DMS53 treated with DMSO at 0.1 percent for 48 hours (cell line): Measurements from ENCODE around the gene FAN1.
"Not testable (repeated sequence)": the region's sequence is repeated elsewhere in the genome, so short reads cannot be mapped to it uniquely, and the experiment has no call there.

Experiments used
- DNase-seq: peaks from one replicate; lab custom pipeline; 2025; ENCODE audit not compliant: unreplicated experiment; lab: John Stamatoyannopoulos, UW

Gene FAN1

DNA sequence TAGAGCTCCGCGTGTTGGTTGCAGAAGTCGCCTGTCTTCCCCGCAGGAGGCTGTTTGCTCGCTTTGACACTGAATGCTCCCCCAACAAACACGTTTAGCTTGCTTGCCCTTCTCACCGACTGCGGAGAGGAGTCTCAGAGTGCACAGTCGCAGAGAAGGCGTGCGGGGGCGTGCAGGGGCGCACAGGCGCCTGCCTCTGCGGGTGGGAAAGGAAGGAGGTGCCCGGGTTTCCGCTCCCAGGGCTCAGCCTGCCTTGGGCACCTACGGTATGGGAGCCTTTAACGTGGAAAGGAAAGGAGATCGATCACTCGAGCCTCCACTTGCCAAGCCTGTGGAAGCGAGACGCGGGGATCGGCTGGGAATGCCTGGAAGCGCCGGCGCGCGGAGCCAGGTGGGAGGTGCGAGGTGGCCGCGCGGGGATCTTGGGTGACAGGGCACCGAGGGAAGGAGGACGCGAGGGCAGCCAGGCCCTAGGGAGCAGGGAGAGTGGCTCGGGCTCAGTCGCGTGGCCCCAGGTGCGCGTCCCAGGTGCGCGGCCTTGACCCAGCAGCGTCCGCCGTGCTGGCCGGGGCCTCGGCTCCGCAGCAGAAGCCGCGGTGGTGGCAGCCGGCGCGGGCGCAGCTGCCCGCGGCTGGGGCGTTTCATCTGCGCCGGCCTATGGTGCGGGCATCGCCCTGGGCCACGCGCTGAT is at the start of gene FAN1:
TSS of gene FAN1 (plus strand) at position 419 of the 691 bp plus-strand sequence. CDS start 749 bp downstream, outside the sequence.
- DNase-seq: peak; percentile 79

DNA sequence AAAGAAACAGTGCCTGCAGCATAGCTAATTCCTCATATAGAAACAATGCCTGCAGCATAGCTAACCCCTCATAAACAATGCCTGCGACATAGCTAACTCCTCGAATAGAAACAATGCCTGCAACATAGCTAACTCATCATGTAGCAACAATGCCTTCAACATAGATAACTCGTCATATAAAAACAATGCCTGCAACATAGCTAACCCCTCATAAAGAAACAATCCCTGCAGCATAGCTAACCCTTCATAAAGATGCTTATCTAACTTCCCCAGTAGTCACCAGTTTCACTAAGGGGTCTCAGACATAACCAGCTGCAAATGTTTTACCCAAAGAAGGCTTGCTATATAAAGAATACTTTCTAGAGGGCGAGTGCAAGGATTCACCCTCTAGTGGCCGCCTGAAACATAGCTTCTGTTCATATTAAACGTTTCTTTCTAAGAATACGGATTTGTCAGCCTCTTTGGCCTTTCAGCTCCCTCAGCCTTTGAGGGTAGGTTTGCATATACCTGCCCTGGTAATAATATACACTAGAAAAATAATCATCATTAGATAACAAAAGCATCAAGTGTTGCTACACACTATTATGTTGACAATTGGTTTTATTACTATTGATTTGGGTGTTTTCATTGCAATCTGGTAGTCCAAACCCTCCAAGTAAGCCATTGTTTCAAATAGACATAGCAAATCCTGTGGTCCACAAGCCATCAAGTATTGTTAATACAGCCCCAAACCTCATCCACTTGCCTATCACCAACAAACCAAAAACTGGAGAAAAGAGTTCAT is 44.4 kb upstream of the FAN1 start:
- no peak for DNase-seq

DNA sequence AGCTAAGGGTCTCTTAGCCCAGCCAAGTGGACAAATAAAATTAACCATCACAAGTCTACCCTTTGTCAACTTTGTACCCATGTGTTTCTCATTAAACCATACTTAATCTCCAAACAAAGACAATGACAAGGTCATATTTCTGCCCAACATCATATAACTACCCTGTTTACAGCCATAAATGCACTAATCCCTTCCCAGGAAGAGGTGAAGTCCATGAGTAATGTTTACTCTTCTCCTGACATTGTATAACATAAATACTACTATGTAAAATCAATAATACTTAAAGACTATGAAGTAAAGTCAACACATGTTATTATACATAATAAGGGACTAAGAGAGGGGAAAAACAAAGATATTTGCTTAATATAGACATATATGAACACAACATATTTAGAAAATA is 38.5 kb upstream of the FAN1 start:
- DNase-seq: peak; percentile 50

DNA sequence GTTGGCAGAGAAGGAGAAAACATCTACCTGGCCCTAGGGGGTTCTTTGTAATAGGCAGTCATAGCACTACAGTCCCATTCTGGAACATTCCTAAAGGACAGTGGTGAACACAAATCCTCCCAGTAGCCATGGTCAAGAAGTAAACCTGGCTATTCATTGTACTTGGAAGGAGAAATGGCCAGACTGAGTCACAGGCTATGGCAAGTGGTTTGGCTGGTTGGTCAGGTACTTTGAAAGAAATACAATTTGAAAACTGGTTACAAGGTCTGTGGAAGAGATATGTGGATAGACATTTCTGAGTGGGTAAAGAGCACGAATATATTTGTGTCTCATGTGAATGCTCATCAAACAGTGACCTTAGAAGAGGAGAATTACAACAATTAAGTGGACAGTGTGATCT is 33.0 kb upstream of the FAN1 start:
- no peak for DNase-seq

DNA sequence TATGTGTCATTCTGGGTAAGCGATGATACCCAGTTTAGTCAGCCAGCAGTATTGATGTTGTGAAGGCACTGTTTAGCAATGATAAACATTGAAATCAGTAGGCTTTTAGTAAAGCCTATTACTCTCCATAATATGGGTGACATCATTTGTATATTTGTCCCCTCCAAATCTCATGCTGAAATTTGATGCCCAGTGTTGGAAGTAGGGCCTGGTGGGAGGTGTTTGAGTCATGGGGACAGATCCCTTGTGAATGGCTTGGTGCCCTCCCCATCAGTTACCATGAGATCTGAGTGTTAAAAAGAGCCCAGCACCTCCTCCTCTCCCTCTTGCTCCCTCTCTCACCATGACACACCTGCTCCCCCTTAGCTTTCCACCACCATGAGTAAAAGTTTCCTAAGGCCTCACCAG is 31.4 kb upstream of the FAN1 start:
- DNase-seq: no peak

DNA sequence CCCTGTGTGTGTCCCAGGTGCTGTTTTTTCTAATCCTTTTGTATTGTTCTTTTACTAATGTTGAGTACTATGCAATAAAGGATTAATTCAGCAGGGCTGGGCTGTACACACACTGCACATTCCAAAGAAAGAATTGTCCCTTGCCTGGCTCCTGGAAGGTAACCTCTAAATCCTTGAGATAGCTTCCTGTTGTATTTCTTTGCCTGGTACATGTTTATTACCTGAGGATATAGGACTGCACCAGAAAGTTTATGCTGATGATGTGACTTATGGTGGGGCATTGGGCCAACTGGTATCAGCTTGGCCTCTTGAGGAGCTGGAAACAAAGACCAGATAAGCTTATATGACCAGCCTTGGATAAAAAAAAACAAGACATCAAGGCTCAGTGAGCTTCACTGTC is 26.6 kb upstream of the FAN1 start:
- DNase-seq: no peak

DNA sequence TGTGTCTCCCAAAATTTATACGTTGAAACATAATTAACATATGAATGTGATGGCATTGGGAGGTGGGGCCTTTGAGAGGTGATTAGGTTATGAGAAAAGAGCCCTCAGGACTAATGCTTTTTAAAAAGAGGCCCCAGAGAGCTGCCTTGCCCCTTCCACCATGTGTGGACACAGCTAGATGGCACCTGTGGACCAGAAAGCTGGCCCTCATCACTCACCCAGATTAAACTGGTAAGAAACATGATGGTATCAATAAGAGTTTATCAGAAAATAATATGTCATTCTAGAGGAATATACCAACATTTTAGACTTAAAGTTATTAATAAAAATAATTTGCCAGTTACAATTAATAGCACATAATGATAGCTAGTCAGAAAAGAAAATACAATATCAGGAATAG is 25.2 kb upstream of the FAN1 start:
- no peak for DNase-seq

DNA sequence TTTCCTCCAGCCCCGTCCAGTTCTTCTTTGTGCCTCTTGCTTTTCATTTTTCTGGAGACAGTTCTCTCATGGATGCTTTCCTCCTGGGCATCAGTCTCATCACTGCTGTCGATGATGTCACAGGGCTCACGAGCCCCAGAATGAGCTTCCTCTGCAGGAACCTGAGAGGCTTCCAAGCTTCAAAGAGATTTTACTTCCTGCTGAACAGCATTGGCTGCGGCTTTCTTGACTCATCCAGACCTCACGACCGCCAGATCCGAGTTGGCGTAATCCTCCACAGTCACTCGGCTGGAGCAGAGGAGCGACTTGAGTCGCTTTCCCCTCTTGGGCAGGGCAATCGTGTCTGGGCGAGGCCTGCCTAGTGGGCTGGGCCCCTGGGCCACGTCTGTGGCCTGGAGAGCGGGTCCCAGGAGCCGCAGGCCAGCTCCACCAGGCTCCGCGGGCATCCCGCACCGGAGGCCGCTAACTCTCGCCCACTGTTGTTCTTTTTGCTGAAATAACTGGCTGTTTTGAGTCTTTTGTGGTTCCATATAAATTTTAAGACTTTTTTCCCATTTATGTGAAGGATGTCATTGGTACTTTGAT is 20.8 kb upstream of the FAN1 start:
- DNase-seq: no peak

DNA sequence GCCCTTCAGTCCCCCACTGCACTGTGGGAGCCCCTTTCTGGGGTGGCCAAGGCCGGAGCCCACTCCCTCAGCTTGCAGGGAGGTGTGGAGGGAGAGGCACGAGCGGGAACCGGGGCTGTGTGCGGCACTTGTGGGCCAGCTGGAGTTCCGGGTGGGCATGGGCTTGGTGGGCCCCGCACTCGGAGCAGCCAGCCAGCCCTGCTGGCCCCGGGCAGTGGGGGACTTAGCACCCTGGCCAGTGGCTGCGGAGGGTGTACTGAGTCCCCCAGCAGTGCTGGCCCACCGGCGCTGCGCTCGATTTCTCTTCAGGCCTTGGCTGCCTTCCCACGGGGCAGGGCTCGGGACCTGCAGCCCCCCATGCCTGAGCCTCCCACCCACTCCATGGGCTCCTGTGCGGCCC is 20.0 kb upstream of the FAN1 start:
- not testable (repeated sequence) for DNase-seq

DNA sequence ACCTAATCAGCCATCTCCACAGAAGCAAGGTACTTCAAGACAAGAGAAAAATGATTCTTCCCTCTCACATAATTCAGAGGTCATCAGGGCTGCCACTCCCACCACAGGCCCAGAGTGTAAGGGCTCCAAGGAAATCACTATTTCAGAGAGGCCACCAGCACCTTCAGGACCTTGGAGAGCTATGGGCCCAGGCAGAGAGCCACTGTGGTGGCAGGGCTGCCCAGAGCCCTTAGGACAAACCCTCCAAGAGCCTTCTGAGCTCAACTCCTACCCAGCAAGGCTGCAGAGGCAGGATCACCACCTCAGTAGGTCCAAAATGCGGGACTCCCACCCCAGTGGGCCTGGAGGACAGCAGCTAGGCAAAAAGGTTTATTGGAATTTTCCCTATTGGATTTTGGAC is 17.9 kb upstream of the FAN1 start:
- no peak for DNase-seq

DNA sequence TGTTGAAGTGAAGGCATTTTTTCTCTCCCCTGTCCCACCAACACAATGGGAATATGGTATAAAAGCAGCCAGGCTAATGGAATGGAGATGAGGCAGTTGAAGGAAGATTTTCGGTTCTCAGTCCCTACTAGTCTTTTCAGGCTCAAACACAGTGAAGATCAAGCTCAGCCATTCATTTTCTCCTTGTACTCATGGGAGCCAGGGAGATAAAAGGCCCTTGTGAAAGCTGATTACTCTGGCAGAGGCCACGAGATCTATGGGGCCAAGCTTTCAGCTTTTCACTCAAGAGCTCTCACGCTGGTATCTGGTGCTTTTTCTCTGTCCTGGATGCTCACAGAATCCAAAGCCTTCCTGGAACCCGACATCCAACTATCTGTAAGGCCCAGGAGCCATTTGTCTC is 14.5 kb upstream of the FAN1 start:
- no peak for DNase-seq

DNA sequence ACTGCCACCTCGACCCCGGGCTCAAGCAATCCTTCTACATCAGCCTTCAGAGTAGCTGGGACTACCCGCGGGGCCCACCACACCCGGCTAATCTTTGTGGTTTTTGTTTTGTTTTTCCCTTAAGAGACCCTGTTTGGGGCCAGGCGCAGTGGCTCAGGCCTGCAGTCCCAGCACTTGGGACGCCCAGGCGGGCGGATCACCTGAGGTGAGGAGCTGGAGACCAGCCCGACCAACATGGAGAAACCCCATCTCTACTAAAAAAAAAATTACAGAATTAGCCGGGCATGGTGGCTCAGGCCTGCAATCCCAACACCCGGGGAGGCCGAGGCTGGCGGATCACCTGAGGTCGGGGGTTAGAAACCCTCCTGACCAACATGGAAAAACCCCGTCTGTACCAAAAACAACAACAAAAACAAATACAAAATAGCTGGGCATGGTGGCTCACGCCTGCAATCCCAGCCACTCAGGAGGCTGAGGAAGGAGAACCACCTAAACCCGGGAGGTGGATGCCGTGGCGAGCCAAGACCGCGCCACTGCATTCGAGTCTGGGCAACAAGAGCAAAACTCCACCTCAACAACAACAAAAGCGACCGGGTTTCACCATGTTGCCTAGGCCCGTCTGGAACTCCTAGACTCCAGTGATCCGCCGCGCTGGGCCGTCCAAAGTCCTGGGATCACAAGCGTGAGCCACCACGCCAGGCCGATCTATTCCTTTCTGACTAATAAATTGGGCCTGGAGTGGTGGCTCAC is 8.1 kb upstream of the FAN1 start:
- DNase-seq: no peak

DNA sequence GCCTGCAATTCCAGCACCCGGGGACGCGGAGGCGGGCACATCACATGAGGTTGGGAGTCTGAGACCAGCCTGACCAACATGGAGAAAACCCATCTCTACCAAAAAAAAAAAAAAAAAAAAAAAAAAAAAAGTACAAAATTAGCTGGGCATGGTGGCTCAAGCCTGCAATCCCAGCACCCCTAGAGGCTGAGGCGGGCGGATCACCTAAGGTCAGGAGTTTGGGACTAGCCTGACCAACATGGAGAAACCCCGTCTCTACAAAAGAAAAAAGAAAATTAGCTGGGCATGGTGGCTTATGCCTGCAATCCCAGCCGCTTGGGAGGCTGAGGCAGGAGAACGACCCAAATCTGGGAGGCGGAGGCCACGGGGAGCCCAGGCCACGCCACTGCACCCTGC is 7.5 kb upstream of the FAN1 start:
- DNase-seq: no peak

DNA sequence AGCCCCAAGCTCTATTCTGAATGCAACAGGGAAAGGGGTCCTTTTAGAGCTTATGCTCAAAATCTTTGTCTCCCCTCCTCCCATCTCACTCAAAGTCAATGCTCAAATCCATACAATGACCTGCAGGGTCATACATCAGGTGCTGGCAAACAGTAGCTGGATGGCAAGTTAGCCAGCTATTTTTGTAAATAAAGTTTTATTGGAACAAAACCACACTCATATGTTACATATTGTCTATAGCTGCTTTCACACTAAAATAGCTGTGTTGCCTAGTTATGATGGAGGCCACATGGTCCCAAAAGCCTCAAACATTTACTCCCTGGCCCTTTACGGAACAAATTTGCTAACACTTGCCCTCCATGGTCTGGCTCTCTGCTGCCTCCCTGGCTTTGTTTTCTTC is 1.8 kb upstream of the FAN1 start:
- no peak for DNase-seq

DNA sequence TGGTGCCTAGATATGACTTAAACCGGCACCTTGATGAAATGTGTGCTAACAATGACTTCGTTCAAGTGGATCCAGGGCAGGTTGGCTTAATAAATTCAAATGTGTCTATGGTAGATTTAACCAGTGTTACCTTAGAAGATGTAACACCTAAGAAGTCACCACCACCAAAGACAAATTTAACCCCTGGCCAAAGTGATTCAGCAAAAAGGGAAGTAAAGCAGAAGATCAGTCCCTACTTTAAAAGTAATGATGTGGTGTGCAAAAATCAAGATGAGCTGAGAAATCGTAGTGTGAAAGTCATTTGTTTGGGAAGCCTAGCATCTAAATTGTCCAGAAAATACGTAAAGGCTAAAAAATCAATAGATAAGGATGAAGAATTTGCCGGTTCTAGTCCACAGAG is 1.1 kb downstream of the FAN1 start:
- no peak for DNase-seq

DNA sequence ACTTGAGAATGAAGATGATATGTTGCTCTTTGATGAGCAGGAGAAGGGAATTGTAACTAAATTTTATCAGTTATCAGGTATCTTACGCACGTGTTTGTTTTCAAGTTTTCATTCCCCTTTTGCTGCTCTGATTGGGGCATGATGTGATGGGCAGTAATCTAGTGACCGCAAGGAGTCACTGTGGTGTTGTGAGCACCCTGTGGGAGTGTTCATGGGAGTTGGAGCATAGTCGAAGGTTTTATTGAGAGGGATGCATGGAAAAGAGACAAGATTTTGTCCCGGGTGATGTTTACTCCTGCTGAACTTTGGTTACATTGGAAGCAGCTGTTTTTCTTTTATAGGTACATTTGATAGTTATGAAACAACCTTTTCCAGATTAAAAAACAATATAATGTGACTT is 2.1 kb downstream of the FAN1 start:
- DNase-seq: no peak

DNA sequence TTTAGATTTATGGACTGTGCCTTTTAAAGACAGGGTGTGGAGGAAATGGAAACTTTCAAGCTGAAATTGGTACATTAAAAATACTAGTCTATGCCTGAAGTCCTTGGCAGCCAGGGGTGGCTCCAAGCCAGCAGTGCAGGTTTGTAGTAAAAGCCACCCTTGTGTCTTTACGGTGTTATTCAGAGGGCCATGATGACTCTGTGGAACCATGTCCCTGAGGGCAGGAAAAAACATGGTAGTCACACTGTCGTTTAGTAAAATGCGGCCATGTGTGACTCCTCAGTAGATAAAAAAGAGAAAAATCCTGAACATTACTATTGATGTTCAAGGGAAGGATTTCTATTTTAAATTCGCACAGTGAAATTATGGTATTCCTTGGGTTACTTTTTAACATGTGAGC is 2.7 kb downstream of the FAN1 start:
- DNase-seq: no peak

DNA sequence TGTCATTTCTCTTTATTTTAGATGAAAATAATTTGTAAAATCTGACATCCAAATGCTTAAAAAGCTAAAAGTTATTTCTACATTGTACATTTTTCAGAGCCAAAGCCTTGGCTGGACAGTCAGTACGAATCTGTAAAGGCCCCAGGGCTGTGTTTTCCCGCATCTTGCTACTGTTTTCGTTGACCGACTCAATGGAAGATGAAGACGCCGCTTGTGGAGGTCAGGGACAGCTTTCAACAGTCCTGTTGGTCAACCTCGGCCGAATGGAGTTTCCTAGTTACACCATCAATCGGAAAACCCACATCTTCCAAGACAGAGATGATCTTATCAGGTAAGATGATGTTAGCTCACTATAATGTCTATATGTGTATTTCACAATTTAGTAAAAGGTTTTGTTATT is 10.0 kb downstream of the FAN1 start:
- DNase-seq: no peak

DNA sequence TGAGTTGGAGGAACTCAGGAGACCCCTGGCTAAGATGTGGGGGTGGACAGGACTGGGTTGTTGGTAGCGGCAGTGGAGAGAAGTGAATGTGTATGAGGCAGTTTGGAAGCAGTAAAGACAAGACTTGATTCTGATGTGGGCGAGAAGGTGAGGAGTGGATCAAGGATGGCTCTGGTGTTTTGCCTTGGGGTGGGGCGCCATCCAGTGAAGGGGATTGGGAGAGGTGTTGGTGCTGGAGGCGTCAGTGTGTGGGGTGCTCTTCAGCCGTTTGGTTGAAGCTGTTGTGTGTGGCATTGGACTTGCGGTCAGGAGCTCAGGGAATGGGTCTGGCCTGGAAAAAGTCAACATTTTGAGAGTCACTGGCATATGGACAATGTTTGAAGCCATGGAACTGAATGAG is 13.3 kb downstream of the FAN1 start:
- DNase-seq: no peak

DNA sequence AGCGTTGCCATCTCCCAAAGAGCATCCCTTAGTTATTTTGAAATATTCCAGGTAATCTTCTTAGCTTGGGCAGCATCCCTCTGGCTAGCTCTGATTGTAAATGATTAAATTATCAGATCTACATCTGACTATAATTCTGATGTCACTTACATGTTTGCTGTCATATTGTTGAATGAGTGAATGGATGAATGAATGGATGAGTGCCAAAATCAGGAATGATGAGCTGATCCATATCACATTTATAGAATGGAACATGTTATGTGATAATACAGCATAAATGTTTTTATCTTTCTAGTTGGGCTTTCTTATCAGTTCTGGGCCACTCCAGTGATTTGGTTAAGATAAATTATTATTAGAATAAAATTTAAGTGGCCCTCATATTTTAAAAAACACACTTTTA is 14.0 kb downstream of the FAN1 start:
- DNase-seq: no peak

DNA sequence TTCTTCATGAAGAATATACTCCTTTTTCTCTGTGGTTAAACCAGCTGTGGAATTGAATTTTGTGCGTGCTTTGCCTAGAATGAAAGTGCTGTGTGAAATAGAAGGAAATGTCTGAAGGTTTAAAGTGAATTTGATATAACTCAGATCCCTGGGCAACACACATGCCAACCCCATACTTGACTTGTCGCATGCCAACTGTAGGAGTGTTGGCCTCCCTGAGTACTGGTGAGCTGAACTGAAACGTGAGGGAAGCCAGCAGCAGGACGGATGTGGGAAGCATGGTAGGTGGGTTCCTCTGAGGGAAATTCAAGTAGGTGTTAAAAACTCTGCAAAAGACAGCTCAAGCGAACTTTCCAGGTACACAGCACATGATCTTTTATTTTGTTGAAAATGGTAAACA is 14.7 kb downstream of the FAN1 start:
- no peak for DNase-seq
